GM18907 (cell line): ENCODE data around the gene SNF8.

Source experiments
- ATAC-seq: cut with Tn5 transposase; IDR thresholded peaks from one replicate; pipeline ENCODE4 v1.9.1; 2021; ENCODE audit warnings: mild to moderate bottlenecking, moderate library complexity; ENCODE audit not compliant: unreplicated experiment

SNF8 gene

GRCh38 chr17:48930435-48930873 is 14.2 kb downstream of the SNF8 start:
- no peak for ATAC-seq

- no peak for ATAC-seq
These were observed 14.9 kb downstream of the SNF8 start for GRCh38 chr17:48929812-48930165.

GRCh38 chr17:48928876-48929811 is 15.5 kb downstream of the SNF8 start:
- ATAC-seq: no peak

GRCh38 chr17:48927978-48928745 is 16.5 kb downstream of the SNF8 start:
- no peak for ATAC-seq

- ATAC-seq: no peak
These were observed 18.7 kb downstream of the SNF8 start for GRCh38 chr17:48925991-48926342.

- ATAC-seq: no peak
These were observed 19.2 kb downstream of the SNF8 start for GRCh38 chr17:48925251-48925990.

GRCh38 chr17:48915459-48916282 is 29.0 kb downstream of the SNF8 start:
- ATAC-seq: peak; percentile 71

GRCh38 chr17:48912476-48912875 is 32.2 kb downstream of the SNF8 start:
- ATAC-seq: no peak

- no peak for ATAC-seq
These were observed 34.3 kb downstream of the SNF8 start for GRCh38 chr17:48910370-48910769.

GRCh38 chr17:48909783-48910182 is 34.9 kb downstream of the SNF8 start:
- ATAC-seq: no peak

- ATAC-seq: peak; percentile 34
These were observed 35.7 kb downstream of the SNF8 start for GRCh38 chr17:48908853-48909394.

GRCh38 chr17:48908047-48908843 is 36.4 kb downstream of the SNF8 start, which contains the start of gene UBE2Z:
TSS of gene UBE2Z (plus strand) at chr17:48908407. CDS start at chr17:48908504, 97 bp downstream.
- ATAC-seq: peak; percentile 79

- ATAC-seq: no peak
These were observed 37.0 kb downstream of the SNF8 start for GRCh38 chr17:48907713-48908046.

- ATAC-seq: no peak
These were observed 38.6 kb downstream of the SNF8 start for GRCh38 chr17:48905987-48906515.

- ATAC-seq: no peak
These were observed 40.2 kb downstream of the SNF8 start for GRCh38 chr17:48904428-48904827.

GRCh38 chr17:48903401-48903800 is 41.2 kb downstream of the SNF8 start:
- no peak for ATAC-seq

GRCh38 chr17:48901241-48901640 is 43.4 kb downstream of the SNF8 start:
- ATAC-seq: no peak

- no peak for ATAC-seq
These were observed 49.8 kb downstream of the SNF8 start for GRCh38 chr17:48894886-48895285.
